ENCODE data around the gene TMEM131.
"Not testable (repeated sequence)": the region's sequence is repeated elsewhere in the genome, so short reads cannot be mapped to it uniquely, and the experiment has no call there.

TMEM131 gene

GRCh38 chr2:98025481-98026037, 29.8 kb upstream of the TMEM131 start:
- DNase-seq = no peak
- TF ChIP-seq, protein P1, sequence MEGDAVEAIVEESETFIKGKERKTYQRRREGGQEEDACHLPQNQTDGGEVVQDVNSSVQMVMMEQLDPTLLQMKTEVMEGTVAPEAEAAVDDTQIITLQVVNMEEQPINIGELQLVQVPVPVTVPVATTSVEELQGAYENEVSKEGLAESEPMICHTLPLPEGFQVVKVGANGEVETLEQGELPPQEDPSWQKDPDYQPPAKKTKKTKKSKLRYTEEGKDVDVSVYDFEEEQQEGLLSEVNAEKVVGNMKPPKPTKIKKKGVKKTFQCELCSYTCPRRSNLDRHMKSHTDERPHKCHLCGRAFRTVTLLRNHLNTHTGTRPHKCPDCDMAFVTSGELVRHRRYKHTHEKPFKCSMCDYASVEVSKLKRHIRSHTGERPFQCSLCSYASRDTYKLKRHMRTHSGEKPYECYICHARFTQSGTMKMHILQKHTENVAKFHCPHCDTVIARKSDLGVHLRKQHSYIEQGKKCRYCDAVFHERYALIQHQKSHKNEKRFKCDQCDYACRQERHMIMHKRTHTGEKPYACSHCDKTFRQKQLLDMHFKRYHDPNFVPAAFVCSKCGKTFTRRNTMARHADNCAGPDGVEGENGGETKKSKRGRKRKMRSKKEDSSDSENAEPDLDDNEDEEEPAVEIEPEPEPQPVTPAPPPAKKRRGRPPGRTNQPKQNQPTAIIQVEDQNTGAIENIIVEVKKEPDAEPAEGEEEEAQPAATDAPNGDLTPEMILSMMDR (IDR thresholded peaks at IDR 0.05) = no peak
- Mint-ChIP-seq H3K27me3 (ENCODE audit: low read depth, poor library complexity) (peaks cover 6% of the 10 kb centered on the region), H3K27ac (no peak overlapping the region), H3K4me3 (no peak overlapping the region), H3K36me3 (ENCODE audit: low read depth) (no peaks in the 10 kb centered on the region), H3K4me1 (peaks cover 6% of the 10 kb centered on the region), H3K9me3 (peaks cover 18% of the 10 kb centered on the region)

- H3K36me3 Mint-ChIP-seq (ENCODE audit: low read depth); H3K4me3 Mint-ChIP-seq; H3K27ac Mint-ChIP-seq; DNase-seq; H3K4me1 Mint-ChIP-seq; H3K27me3 Mint-ChIP-seq (ENCODE audit: low read depth, poor library complexity): not testable (repeated sequence)
- H3K9me3 Mint-ChIP-seq = peaks cover 23% of the 10 kb centered on the region
Observed at GRCh38 chr2:98022067-98022466, 26.3 kb upstream of the TMEM131 start.

GRCh38 chr2:98020992-98021713, 25.4 kb upstream of the TMEM131 start:
- Mint-ChIP-seq H3K4me3 (no peak overlapping the region), H3K4me1 (peaks cover 6% of the 10 kb centered on the region), H3K27me3 (ENCODE audit: low read depth, poor library complexity) (peaks cover 6% of the 10 kb centered on the region), H3K27ac (no peak overlapping the region), H3K36me3 (ENCODE audit: low read depth) (no peaks in the 10 kb centered on the region), H3K9me3 (peaks cover 23% of the 10 kb centered on the region)
- DNase-seq = no peak
- TF ChIP-seq, protein P1 (IDR thresholded peaks at IDR 0.05) = no peak

- H3K9me3 Mint-ChIP-seq = peaks cover 23% of the 10 kb centered on the region
- no peaks in the 10 kb centered on the region for H3K36me3 Mint-ChIP-seq (ENCODE audit: low read depth)
- H3K4me1 Mint-ChIP-seq = peaks cover 6% of the 10 kb centered on the region
- DNase-seq = no peak
- H3K4me3 Mint-ChIP-seq = no peak overlapping the region
- no peak overlapping the region for H3K27ac Mint-ChIP-seq
- peaks cover 5% of the 10 kb centered on the region for H3K27me3 Mint-ChIP-seq (ENCODE audit: low read depth, poor library complexity)
- TF ChIP-seq, protein P1 (IDR thresholded peaks at IDR 0.05) = no peak
Observed at GRCh38 chr2:98020516-98020915, 24.8 kb upstream of the TMEM131 start.

DNA sequence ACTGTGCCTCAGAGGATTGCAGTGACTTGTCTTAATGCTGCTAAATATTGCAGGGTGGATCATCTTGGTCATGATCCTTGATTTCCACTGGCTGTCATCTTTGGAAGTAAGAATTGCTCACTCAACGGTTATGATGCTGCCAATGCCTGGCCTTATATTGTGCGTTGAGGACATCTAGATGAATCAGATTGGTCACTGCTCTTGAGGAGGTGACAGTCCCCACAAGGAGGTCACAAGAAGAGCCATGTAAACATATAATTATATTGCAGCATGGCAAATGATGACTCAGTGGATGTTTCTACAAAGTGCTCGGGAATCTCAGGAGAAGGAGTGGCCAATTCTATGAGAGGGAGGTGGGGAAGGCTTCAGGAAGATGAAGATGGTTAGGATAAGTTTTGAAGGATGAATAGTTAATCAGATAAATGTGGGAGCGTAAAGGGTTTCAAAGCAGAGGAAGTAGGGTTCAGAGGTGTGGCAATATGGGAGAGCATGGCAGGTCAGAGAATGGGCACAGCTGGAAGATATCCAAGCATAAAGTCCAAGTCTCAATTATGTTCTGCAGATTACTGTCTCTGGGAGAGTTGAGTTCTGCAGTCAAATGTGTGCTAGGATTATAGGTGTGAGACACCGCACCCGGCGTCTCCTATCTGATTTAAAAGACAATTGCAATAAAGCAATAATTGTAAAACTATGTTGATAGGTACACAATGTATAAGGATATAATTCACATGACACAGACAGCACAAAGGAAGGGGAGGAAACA, 21.3 kb upstream of the TMEM131 start:
- peaks cover 2% of the 10 kb centered on the region for H3K27me3 Mint-ChIP-seq (ENCODE audit: low read depth, poor library complexity)
- no peak for DNase-seq
- peaks cover 10% of the 10 kb centered on the region for H3K4me1 Mint-ChIP-seq
- no peak overlapping the region for H3K27ac Mint-ChIP-seq
- H3K36me3 Mint-ChIP-seq (ENCODE audit: low read depth) = no peaks in the 10 kb centered on the region
- H3K4me3 Mint-ChIP-seq = no peak overlapping the region
- TF ChIP-seq, protein P1 (IDR thresholded peaks at IDR 0.05) = no peak
- H3K9me3 Mint-ChIP-seq = peaks cover 14% of the 10 kb centered on the region

- TF ChIP-seq, protein P1 (IDR thresholded peaks at IDR 0.05) = no peak
- Mint-ChIP-seq H3K9me3 (peaks cover 6% of the 10 kb centered on the region), H3K4me1 (peaks cover 12% of the 10 kb centered on the region), H3K27me3 (ENCODE audit: low read depth, poor library complexity) (peaks cover 6% of the 10 kb centered on the region), H3K36me3 (ENCODE audit: low read depth) (no peaks in the 10 kb centered on the region), H3K4me3 (no peak overlapping the region), H3K27ac (no peak overlapping the region)
- DNase-seq = no peak
Observed at GRCh38 chr2:98015671-98016070, 19.9 kb upstream of the TMEM131 start.

All from nephron progenitor cell (in vitro differentiated cells).